SK-N-SH (cell line): ENCODE measurements around the gene PRDM15. TPM values are rescaled to one million over a fixed set of nuclear protein-coding genes. Genes with fewer than 3 reads are reported as not detected.

Experiments
- CTCF ChIA-PET: fragments of 300-600, 350-600 bp; formaldehyde crosslinking; extraction: SDS; loops from one replicate; lab custom pipeline; 2021; lab: Yijun Ruan, JAX
- POLR2A ChIA-PET: fragments of 350-600 bp; sonication (Branson Sonifier 250); formaldehyde crosslinking; extraction: SDS; loops from one replicate; lab custom pipeline; 2020; ENCODE audit warnings: antibody characterized with exemption, inconsistent platforms; lab: Yijun Ruan, JAX
- DNase-seq: peaks from one replicate; pipeline ENCODE4 v3.0.0; 2012
- H2AFZ ChIP-seq: fragments of 200-600 bp; sonication (generic); 2 replicates; pipeline ENCODE4 v1.8.1; 2016; ENCODE audit warnings: antibody characterized with exemption, mild to moderate bottlenecking, low read depth
- H3F3A ChIP-seq: fragments of 200-600 bp; sonication (generic); replicated peaks from 2 replicates; pipeline ENCODE3; 2016; ENCODE audit warnings: antibody characterized with exemption, mild to moderate bottlenecking; ENCODE audit not compliant: insufficient read depth
- H3K27ac ChIP-seq, 2 experiments: fragments of 200-500 bp in 1 of 2; fragments of 200-600 bp in 1 of 2; sonication (Bioruptor generic) in 1 of 2; sonication (generic), shearing (Covaris generic) in 1 of 2; 2 replicates each; pipeline versions ENCODE4 v1.5.1 to v1.6.1; 2014 to 2016; ENCODE audit warnings: low read depth in 2 of 2, inconsistent platforms in 1 of 2, low read length in 1 of 2, mild to moderate bottlenecking in 1 of 2, mixed read lengths in 1 of 2
- H3K27me3 ChIP-seq: fragments of 200-600 bp; sonication (generic), shearing (Covaris generic); 2 replicates; pipeline ENCODE4 v1.6.1; 2016; ENCODE audit warnings: mixed run types; ENCODE audit not compliant: insufficient read depth
- H3K36me3 ChIP-seq, 2 experiments: fragments of 200-500 bp in 1 of 2; fragments of 200-600 bp in 1 of 2; sonication (Bioruptor generic) in 1 of 2; sonication (generic) in 1 of 2; replicated peaks in 1 of 2; 2 replicates each; pipeline versions ENCODE3 to v1.5.1; 2014 to 2016; ENCODE audit warnings: low read length in 1 of 2, mild to moderate bottlenecking in 1 of 2; ENCODE audit not compliant: insufficient read depth in 2 of 2, control insufficient read depth in 1 of 2
- H3K4me1 ChIP-seq, 2 experiments: fragments of 200-500 bp in 1 of 2; fragments of 200-600 bp in 1 of 2; sonication (Bioruptor generic) in 1 of 2; sonication (generic), shearing (Covaris generic) in 1 of 2; 2 replicates each; pipeline versions ENCODE4 v1.5.1 to v1.6.1; 2014 to 2016; ENCODE audit warnings: low read depth in 1 of 2, low read length in 1 of 2, mixed run types in 1 of 2; ENCODE audit not compliant: insufficient read depth in 2 of 2, control insufficient read depth in 1 of 2
- H3K4me2 ChIP-seq: fragments of 200-600 bp; sonication (generic), shearing (Covaris generic); 2 replicates; pipeline ENCODE4 v1.6.1; 2017; ENCODE audit warnings: mixed run types
- H3K4me3 ChIP-seq, 2 experiments: fragments of 200-500 bp in 1 of 2; fragments of 200-600 bp in 1 of 2; sonication (Bioruptor generic) in 1 of 2; sonication (generic), shearing (Covaris generic) in 1 of 2; 2 replicates each; pipeline versions ENCODE4 v1.5.1 to v1.8.1; 2014 to 2016; ENCODE audit warnings: low read depth in 2 of 2, inconsistent platforms in 1 of 2, low read length in 1 of 2, mild to moderate bottlenecking in 1 of 2, mixed read lengths in 1 of 2, moderate library complexity in 1 of 2
- H3K79me2 ChIP-seq: fragments of 200-600 bp; sonication (generic); 2 replicates; pipeline ENCODE4 v1.8.1; 2017; ENCODE audit warnings: mild to moderate bottlenecking; ENCODE audit not compliant: insufficient read depth
- H3K9ac ChIP-seq: fragments of 200-600 bp; sonication (generic); 2 replicates; pipeline ENCODE4 v1.6.1; 2017; ENCODE audit warnings: mixed run types
- H3K9me2 ChIP-seq: fragments of 200-600 bp; sonication (generic); 2 replicates; pipeline ENCODE4 v1.6.1; 2017; ENCODE audit warnings: mixed run types
- H3K9me3 ChIP-seq: fragments of 200-600 bp; sonication (generic); 2 replicates; pipeline ENCODE4 v1.6.1; 2017; ENCODE audit warnings: mixed run types, mild to moderate bottlenecking, moderate library complexity
- H4K20me1 ChIP-seq: fragments of 200-600 bp; sonication (generic); 2 replicates; pipeline ENCODE4 v1.6.1; 2017; ENCODE audit warnings: mild to moderate bottlenecking, mixed run types; ENCODE audit not compliant: insufficient read depth
- CTCF ChIP-seq: fragments of 200-600 bp; sonication (generic); IDR thresholded peaks from 2 replicates; pipeline ENCODE4 v1.6.1; 2017; ENCODE audit warnings: antibody characterized with exemption, mild to moderate bottlenecking, moderate library complexity
- ELF1 ChIP-seq: IDR thresholded peaks from 2 replicates; pipeline ENCODE4 v1.4.0; 2012
- FOXJ3 ChIP-seq: sonication (generic); formaldehyde crosslinking; IDR thresholded peaks from 2 replicates; pipeline ENCODE4 v1.5.1; 2020; ENCODE audit warnings: mild to moderate bottlenecking, missing genetic modification reagents
- FOXM1 ChIP-seq: IDR thresholded peaks from 2 replicates; pipeline ENCODE4 v1.4.0; 2012; ENCODE audit warnings: low read depth, mild to moderate bottlenecking
- IRF3 ChIP-seq: fragments of 150-350 bp; IDR thresholded peaks from 2 replicates; pipeline ENCODE4 v1.6.1; 2016; ENCODE audit warnings: mild to moderate bottlenecking, low read depth, low read length
- MAX ChIP-seq: IDR thresholded peaks from 2 replicates; pipeline ENCODE4 v1.4.0; 2012; ENCODE audit warnings: low read depth
- MEF2A ChIP-seq: IDR thresholded peaks from 2 replicates; pipeline ENCODE4 v1.4.0; 2012; ENCODE audit warnings: low read depth, borderline replicate concordance
- NFIC ChIP-seq: IDR thresholded peaks from 2 replicates; pipeline ENCODE4 v1.4.0; 2012; ENCODE audit warnings: borderline replicate concordance
- PBX3 ChIP-seq: IDR thresholded peaks from 2 replicates; pipeline ENCODE4; 2012
- POLR2AphosphoS5 ChIP-seq: IDR thresholded peaks from 2 replicates; pipeline ENCODE4 v1.6.1; 2012; ENCODE audit warnings: low read depth, low read length
- REST ChIP-seq: IDR thresholded peaks from 2 replicates; pipeline ENCODE4 v1.6.1; 2012; ENCODE audit warnings: mild to moderate bottlenecking, low read depth, low read length, moderate library complexity
- SIN3A ChIP-seq: IDR thresholded peaks from 2 replicates; pipeline ENCODE4 v1.6.1; 2012; ENCODE audit warnings: low read depth, mild to moderate bottlenecking, low read length, moderate library complexity, borderline replicate concordance
- SMC3 ChIP-seq: IDR thresholded peaks from 2 replicates; pipeline ENCODE4 v1.6.1; 2012; ENCODE audit warnings: low read depth, low read length, improper control_type of control experiment
- TAF1 ChIP-seq: IDR thresholded peaks from 2 replicates; pipeline ENCODE4 v1.6.1; 2012; ENCODE audit warnings: low read depth, mild to moderate bottlenecking, low read length, moderate library complexity, borderline replicate concordance
- TCF12 ChIP-seq: IDR thresholded peaks from 2 replicates; pipeline ENCODE4 v1.4.0; 2012
- YY1 ChIP-seq: IDR thresholded peaks from 2 replicates; pipeline ENCODE4 v1.4.0; 2012; ENCODE audit warnings: low read depth, mild to moderate bottlenecking
- WGBS: methylation state at CpG from one replicate; pipeline ENCODE4 v1.1.6; 2017; ENCODE audit warnings: low lambda C conversion rate; 5-methylcytosine and 5-hydroxymethylcytosine counted together
- polyA plus RNA-seq, 3 experiments: library from polyadenylated mRNA; depleted of rRNA; stranded (reverse); fragments of >200 nt; gene quantifications; 2 replicates each; pipeline ENCODE4 v1.2.3, GENCODE V29; 2012

Gene PRDM15
- polyA plus RNA-seq, 1 of the 3 experiments (the other 2 are of a cell fraction), result 7.0 TPM

- Histone ChIP-seq H3K79me2 (no peaks in the 10 kb centered on the region), H3K4me1 (peaks cover 0 to 3% of the 10 kb centered on the region in 2 experiments; a peak in 1 of 4 replicates), H3K36me3 (peaks cover 13 to 19% of the 10 kb centered on the region in 2 experiments), H3K9me2 (no peaks in the 10 kb centered on the region), H3K9ac (no peak overlapping the region), H2AFZ (no peak overlapping the region), H3F3A (no peaks in the 10 kb centered on the region), H3K4me2 (no peak overlapping the region), H3K27ac (no peak overlapping the region), H3K27me3 (no peaks in the 10 kb centered on the region), H4K20me1 (no peaks in the 10 kb centered on the region), H3K9me3 (peaks cover 5% of the 10 kb centered on the region; the same call in 1 of the 2 replicates), H3K4me3 (no peak overlapping the region)
- 98% methylated on average over 2 of the region's 2 CpGs for WGBS
- CTCF ChIA-PET, result no interaction called here
- TF ChIP-seq FOXJ3 (CRISPR knock-in tag) (no peak), MAX (no peak), TAF1 (no peak), NFIC (no peak), SIN3A (no peak), IRF3 (no peak), ELF1 (no peak), FOXM1 (no peak), YY1 (no peak), POLR2AphosphoS5 (no peak), CTCF (no peak), MEF2A (no peak), PBX3 (no peak), TCF12 (no peak), REST (no peak), SMC3 (no peak)
- DNase-seq, result no peak
- POLR2A ChIA-PET, result interaction anchor here (0.7 kb wide), 1 partner anchor 23 kb away, joined by 4 read pairs; no protein-coding TSS in a partner anchor
Observed at GRCh38 chr21:41843584-41843983, 35.6 kb downstream of the PRDM15 start.
